ENCODE data around the gene PAFAH2. TPM values are rescaled to one million over a fixed set of nuclear protein-coding genes. Genes with fewer than 3 reads are reported as not detected.
A peak's percentile ranks its signal among the peaks of the same experiment; 100 is the strongest.

The PAFAH2 gene
- total RNA-seq, 2 donors from 2014 or later: 11.6 to 13.3 TPM

- Mint-ChIP-seq H3K4me3 (peak overlapping the region; percentile 65), H3K9me3 (no peaks in the 10 kb centered on the region), H3K36me3 (ENCODE audit: low read depth) (no peaks in the 10 kb centered on the region), H3K27ac (no peak overlapping the region), H3K27me3 (ENCODE audit: insufficient read depth) (peaks cover 2% of the 10 kb centered on the region), H3K4me1 (peaks cover 19% of the 10 kb centered on the region)
- Histone ChIP-seq H3K27me3 (ENCODE audit: control insufficient read depth, insufficient read depth, low read length, poor library complexity, severe bottlenecking) (no peaks in the 10 kb centered on the region), H3K36me3 (ENCODE audit: control insufficient read depth, insufficient read depth, low read length) (no peaks in the 10 kb centered on the region), H3K9ac (ENCODE audit: extremely low read depth, low read length, poor library complexity, severe bottlenecking) (no peak overlapping the region), H3K4me1 (ENCODE audit: control insufficient read depth, insufficient read depth, low read length) (peaks cover 2% of the 10 kb centered on the region), H3K27ac (ENCODE audit: low read depth, low read length) (no peak overlapping the region), H3K9me3 (ENCODE audit: control insufficient read depth, low read length) (no peaks in the 10 kb centered on the region), H3K4me3 (ENCODE audit: low read length) (no peak overlapping the region)
- DNase-seq: no peak
- WGBS, 2 experiments (ENCODE audit: insufficient coverage in 1 of 2, insufficient read length in 1 of 2): 86 to 92% methylated on average over 2 to 6 of the region's 6 CpGs
- no peak for TF ChIP-seq CTCF (conservative IDR thresholded peaks at IDR 0.05)
These were observed 23.2 kb upstream of the PAFAH2 start for GRCh38 chr1:26020941-26021646.

- Mint-ChIP-seq H3K27ac (no peak overlapping the region), H3K9me3 (no peaks in the 10 kb centered on the region), H3K36me3 (ENCODE audit: low read depth) (no peaks in the 10 kb centered on the region), H3K4me1 (peaks cover 19% of the 10 kb centered on the region), H3K4me3 (no peak overlapping the region), H3K27me3 (ENCODE audit: insufficient read depth) (peaks cover 2% of the 10 kb centered on the region)
- no peak for TF ChIP-seq CTCF (conservative IDR thresholded peaks at IDR 0.05)
- Histone ChIP-seq H3K36me3 (ENCODE audit: control insufficient read depth, insufficient read depth, low read length) (no peaks in the 10 kb centered on the region), H3K27me3 (ENCODE audit: control insufficient read depth, insufficient read depth, low read length, poor library complexity, severe bottlenecking) (no peaks in the 10 kb centered on the region), H3K9me3 (ENCODE audit: control insufficient read depth, low read length) (no peaks in the 10 kb centered on the region), H3K9ac (ENCODE audit: extremely low read depth, low read length, poor library complexity, severe bottlenecking) (no peak overlapping the region), H3K27ac (ENCODE audit: low read depth, low read length) (no peak overlapping the region), H3K4me1 (ENCODE audit: control insufficient read depth, insufficient read depth, low read length) (peaks cover 2% of the 10 kb centered on the region), H3K4me3 (ENCODE audit: low read length) (no peak overlapping the region)
- DNase-seq: no peak
- WGBS, 2 experiments (ENCODE audit: insufficient coverage in 1 of 2, insufficient read length in 1 of 2): 86 to 88% methylated on average over 3 to 6 of the region's 6 CpGs
These were observed 22.5 kb upstream of the PAFAH2 start for GRCh38 chr1:26020330-26020768.

GRCh38 chr1:26019641-26020315, 21.9 kb upstream of the PAFAH2 start:
- H3K36me3 ChIP-seq (ENCODE audit: control insufficient read depth, insufficient read depth, low read length): no peaks in the 10 kb centered on the region
- no peaks in the 10 kb centered on the region for H3K9me3 ChIP-seq (ENCODE audit: control insufficient read depth, low read length)
- Mint-ChIP-seq H3K4me3 (no peak overlapping the region), H3K27me3 (ENCODE audit: insufficient read depth) (peaks cover 2% of the 10 kb centered on the region), H3K27ac (no peak overlapping the region), H3K9me3 (no peaks in the 10 kb centered on the region), H3K36me3 (ENCODE audit: low read depth) (no peaks in the 10 kb centered on the region), H3K4me1 (peaks cover 18% of the 10 kb centered on the region)
- no peaks in the 10 kb centered on the region for H3K27me3 ChIP-seq (ENCODE audit: control insufficient read depth, insufficient read depth, low read length, poor library complexity, severe bottlenecking)
- H3K4me3 ChIP-seq (ENCODE audit: low read length): no peak overlapping the region
- peaks cover 2% of the 10 kb centered on the region for H3K4me1 ChIP-seq (ENCODE audit: control insufficient read depth, insufficient read depth, low read length)
- no peak for TF ChIP-seq CTCF (conservative IDR thresholded peaks at IDR 0.05)
- DNase-seq: no peak
- WGBS, 2 experiments (ENCODE audit: insufficient coverage in 1 of 2, insufficient read length in 1 of 2): 83 to 85% methylated on average over 7 to 8 of the region's 8 CpGs
- no peak overlapping the region for H3K27ac ChIP-seq (ENCODE audit: low read depth, low read length)
- H3K9ac ChIP-seq (ENCODE audit: extremely low read depth, low read length, poor library complexity, severe bottlenecking): no peak overlapping the region

Measured in endodermal cell (in vitro differentiated cells).